ENCODE data around the gene TMEM63A. TPM values are rescaled to one million over a fixed set of nuclear protein-coding genes. Genes with fewer than 3 reads are reported as not detected.
A peak's percentile ranks its signal among the peaks of the same experiment; 100 is the strongest.

The TMEM63A gene
- total and polyA plus RNA-seq, 2 of the 13 experiments (the other 11 are each of a cell fraction or from before 2014, with no cell fraction given) = 23.9 to 53.3 TPM

GRCh38 chr1:225825078-225825477 lies 57.1 kb downstream of the TMEM63A start (continued):
- TF ChIP-seq ZNF609 (CRISPR knock-in tag; IDR thresholded peaks at IDR 0.05; ENCODE audit: borderline replicate concordance) (peak; percentile 46; the same call in 1 of the 2 replicates), PTBP1 (IDR thresholded peaks at IDR 0.05; ENCODE audit: low read depth, low read length, poor library complexity, severe bottlenecking) (no peak), NR0B2 (CRISPR knock-in tag; IDR thresholded peaks at IDR 0.05) (no peak), E2F1 (CRISPR knock-in tag; IDR thresholded peaks at IDR 0.05) (no peak), ZNF503 (CRISPR knock-in tag; IDR thresholded peaks at IDR 0.05) (peak; percentile 58; the same call in 1 of the 2 replicates), BCL3 (CRISPR knock-in tag; IDR thresholded peaks at IDR 0.05) (no peak), PAXIP1 (CRISPR knock-in tag; conservative IDR thresholded peaks at IDR 0.05) (peak; percentile 84), KLF13 (CRISPR knock-in tag; IDR thresholded peaks at IDR 0.05) (no peak), ZNF775 (CRISPR knock-in tag; IDR thresholded peaks at IDR 0.05; ENCODE audit: borderline replicate concordance) (no peak), HIVEP1 (CRISPR knock-in tag; IDR thresholded peaks at IDR 0.05) (no peak), ZNF580 (CRISPR knock-in tag; IDR thresholded peaks at IDR 0.05; ENCODE audit: borderline replicate concordance, low read depth) (peak; percentile 35; the same call in 1 of the 2 replicates), TEAD3 (CRISPR knock-in tag; optimal IDR thresholded peaks at IDR 0.05; ENCODE audit: borderline replicate concordance) (peak; percentile 69), ZNF792 (CRISPR knock-in tag; IDR thresholded peaks at IDR 0.05) (peak; percentile 92; the same call in 1 of the 2 replicates), KLF9 (CRISPR knock-in tag; IDR thresholded peaks at IDR 0.05; ENCODE audit: low read depth) (no peak), MTF2 (CRISPR knock-in tag; IDR thresholded peaks at IDR 0.05; ENCODE audit: borderline replicate concordance) (no peak), ZNF768 (CRISPR knock-in tag; IDR thresholded peaks at IDR 0.05) (peak; percentile 98)

Measured in HepG2 (cell line).